NT2/D1 (cell line): ENCODE data around the gene CD74.

Experiments used
- SUZ12 ChIP-seq: IDR thresholded peaks from 2 replicates; pipeline ENCODE4 v1.6.1; 2011; ENCODE audit not compliant: insufficient read length, insufficient read depth; ENCODE audit errors: extremely low read depth
- YY1 ChIP-seq: IDR thresholded peaks from 2 replicates; pipeline ENCODE4 v1.6.1; 2011; ENCODE audit not compliant: insufficient read length, insufficient read depth
- ZNF274 ChIP-seq: IDR thresholded peaks from 2 replicates; pipeline ENCODE4 v1.6.1; 2011; ENCODE audit warnings: mild to moderate bottlenecking, low read depth, low read length

- no peak for TF ChIP-seq ZNF274
- no peak for TF ChIP-seq SUZ12
- no peak for TF ChIP-seq YY1
Measured at GRCh38 chr5:150408231-150408943, 4.3 kb downstream of the CD74 start.
